ENCODE measurements around the gene FLYWCH2. TPM values are rescaled to one million over a fixed set of nuclear protein-coding genes. Genes with fewer than 3 reads are reported as not detected.
"Not testable (repeated sequence)": the region's sequence is repeated elsewhere in the genome, so short reads cannot be mapped to it uniquely, and the experiment has no call there.

Gene FLYWCH2
- polyA plus RNA-seq, 1 experiment = 22.4 TPM

DNA sequence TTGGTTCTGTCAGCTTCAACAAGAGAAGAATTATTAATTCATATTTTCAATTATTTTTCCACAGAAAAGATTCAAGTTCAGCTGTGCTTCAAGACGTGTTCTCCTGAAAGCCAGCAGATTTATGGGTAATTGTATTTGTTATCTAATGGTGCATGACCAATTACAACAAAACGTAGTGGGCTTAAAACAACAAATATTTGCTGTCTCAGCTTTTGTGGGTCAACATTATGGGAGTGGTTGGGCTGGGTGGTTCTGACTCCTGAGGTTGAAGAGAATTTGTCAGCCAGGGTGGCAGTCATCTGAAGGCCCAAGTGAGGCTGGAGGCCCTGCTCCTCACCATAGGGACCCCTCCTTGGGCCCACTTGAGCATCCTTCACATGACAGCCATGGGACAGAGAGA, 57.0 kb downstream of the FLYWCH2 start:
- H3K9me3 ChIP-seq (ENCODE audit: control insufficient read depth, insufficient read depth, low read length) = no peaks in the 10 kb centered on the region; the same call in 1 of the 2 replicates
- H3K4me3 ChIP-seq (ENCODE audit: low read depth, low read length) = no peak overlapping the region
- CTCF ChIA-PET = interaction anchor here (0.5 to 1.3 kb wide), 4 partner anchors 13 to 22 kb away, joined by 3 to 11 read pairs (median 3); no protein-coding TSS in a partner anchor
- no peak overlapping the region for H3K27ac ChIP-seq (ENCODE audit: low read depth, low read length)
- H3K27me3 ChIP-seq (ENCODE audit: control insufficient read depth, insufficient read depth, low read length) = no peaks in the 10 kb centered on the region
- DNase-seq (ENCODE audit: low read depth, low spot score) = no peak
- POLR2A ChIA-PET = no interaction called here
- TF ChIP-seq, protein P1, sequence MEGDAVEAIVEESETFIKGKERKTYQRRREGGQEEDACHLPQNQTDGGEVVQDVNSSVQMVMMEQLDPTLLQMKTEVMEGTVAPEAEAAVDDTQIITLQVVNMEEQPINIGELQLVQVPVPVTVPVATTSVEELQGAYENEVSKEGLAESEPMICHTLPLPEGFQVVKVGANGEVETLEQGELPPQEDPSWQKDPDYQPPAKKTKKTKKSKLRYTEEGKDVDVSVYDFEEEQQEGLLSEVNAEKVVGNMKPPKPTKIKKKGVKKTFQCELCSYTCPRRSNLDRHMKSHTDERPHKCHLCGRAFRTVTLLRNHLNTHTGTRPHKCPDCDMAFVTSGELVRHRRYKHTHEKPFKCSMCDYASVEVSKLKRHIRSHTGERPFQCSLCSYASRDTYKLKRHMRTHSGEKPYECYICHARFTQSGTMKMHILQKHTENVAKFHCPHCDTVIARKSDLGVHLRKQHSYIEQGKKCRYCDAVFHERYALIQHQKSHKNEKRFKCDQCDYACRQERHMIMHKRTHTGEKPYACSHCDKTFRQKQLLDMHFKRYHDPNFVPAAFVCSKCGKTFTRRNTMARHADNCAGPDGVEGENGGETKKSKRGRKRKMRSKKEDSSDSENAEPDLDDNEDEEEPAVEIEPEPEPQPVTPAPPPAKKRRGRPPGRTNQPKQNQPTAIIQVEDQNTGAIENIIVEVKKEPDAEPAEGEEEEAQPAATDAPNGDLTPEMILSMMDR (IDR thresholded peaks at IDR 0.05; ENCODE audit: low read depth, low read length) = no peak

DNA sequence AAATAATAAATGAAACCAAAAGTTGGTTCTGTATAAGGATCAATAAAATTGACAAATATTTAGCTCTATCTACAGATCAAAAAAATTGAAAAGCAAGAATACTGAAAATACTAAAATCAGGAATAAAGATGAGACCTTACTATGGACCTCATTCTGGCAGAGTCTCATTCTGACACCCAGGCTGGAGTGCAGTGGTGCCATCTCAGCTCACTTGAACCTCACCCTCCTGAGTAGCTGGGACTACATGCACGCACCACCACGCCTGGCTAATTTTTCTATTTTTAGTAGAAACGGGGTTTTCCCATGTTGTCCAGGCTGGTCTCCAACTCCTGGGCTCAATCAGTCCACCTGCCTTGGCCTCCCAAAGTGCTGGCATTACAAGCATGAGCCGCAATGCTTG, 59.0 kb downstream of the FLYWCH2 start:
- DNase-seq (ENCODE audit: low read depth, low spot score) = no peak
- H3K9me3 ChIP-seq (ENCODE audit: control insufficient read depth, insufficient read depth, low read length) = no peaks in the 10 kb centered on the region; the same call in 1 of the 2 replicates
- ChIA-PET CTCF (interaction anchor here (0.6 to 5.3 kb wide), 4 partner anchors 14 to 28 kb away, joined by 3 to 29 read pairs (median 6); no protein-coding TSS in a partner anchor), POLR2A (no interaction called here)
- TF ChIP-seq, protein P1 (IDR thresholded peaks at IDR 0.05; ENCODE audit: low read depth, low read length) = no peak
- no peaks in the 10 kb centered on the region for H3K27me3 ChIP-seq (ENCODE audit: control insufficient read depth, insufficient read depth, low read length)
- H3K4me3 ChIP-seq (ENCODE audit: low read depth, low read length) = no peak overlapping the region
- no peak overlapping the region for H3K27ac ChIP-seq (ENCODE audit: low read depth, low read length)

DNA sequence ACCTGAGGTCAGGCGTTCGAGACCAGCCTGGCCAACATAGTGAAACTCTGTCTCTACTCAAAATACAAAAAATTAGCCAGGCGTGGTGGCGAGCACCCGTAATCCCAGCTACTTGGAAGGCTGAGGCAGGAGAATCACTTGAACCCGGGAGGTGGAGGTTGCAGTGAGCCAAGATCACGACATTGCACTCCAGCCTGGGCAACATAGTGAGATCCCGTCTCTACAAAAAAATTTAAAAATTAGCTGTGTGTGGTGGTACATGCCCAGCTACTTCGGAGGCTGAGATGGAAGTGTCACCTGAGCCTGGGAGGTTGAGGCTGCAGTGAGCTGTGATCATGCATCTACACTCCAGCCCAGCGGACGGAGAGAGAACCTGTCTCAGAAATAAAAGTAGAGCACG, 60.7 kb downstream of the FLYWCH2 start:
- H3K9me3 ChIP-seq (ENCODE audit: control insufficient read depth, insufficient read depth, low read length); POLR2A ChIA-PET; H3K27ac ChIP-seq (ENCODE audit: low read depth, low read length); DNase-seq (ENCODE audit: low read depth, low spot score); H3K27me3 ChIP-seq (ENCODE audit: control insufficient read depth, insufficient read depth, low read length); H3K4me3 ChIP-seq (ENCODE audit: low read depth, low read length): not testable (repeated sequence)
- CTCF ChIA-PET = interaction anchor here (0.7 to 5.3 kb wide), 2 partner anchors 16 to 63 kb away, joined by 5 to 29 read pairs; no protein-coding TSS in a partner anchor

DNA sequence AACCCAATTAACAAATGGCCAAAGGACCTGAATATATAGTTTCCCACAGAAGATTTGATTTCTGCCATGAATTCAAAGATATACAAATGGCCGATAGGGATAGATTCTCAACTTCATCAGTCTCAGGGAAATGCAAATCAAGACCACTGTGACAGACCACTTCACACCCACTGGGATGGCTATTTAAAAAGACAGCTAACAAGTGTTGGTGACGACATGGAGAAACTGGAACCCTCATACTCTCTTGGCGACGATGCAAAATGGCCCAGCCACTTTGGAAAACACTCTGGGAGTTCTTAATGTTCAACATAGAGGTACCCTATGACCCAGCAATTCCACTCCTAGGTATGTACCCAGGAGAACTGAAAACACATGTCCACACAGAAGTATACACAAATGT, 63.6 kb downstream of the FLYWCH2 start:
- CTCF ChIA-PET = interaction anchor here (0.9 to 5.3 kb wide), 2 partner anchors 19 to 20 kb away, joined by 3 to 29 read pairs; no protein-coding TSS in a partner anchor

More for the DNA sequence above, 63.6 kb downstream of the FLYWCH2 start:
- Histone ChIP-seq H3K4me3 (ENCODE audit: low read depth, low read length) (no peak overlapping the region), H3K27me3 (ENCODE audit: control insufficient read depth, insufficient read depth, low read length) (no peaks in the 10 kb centered on the region), H3K9me3 (ENCODE audit: control insufficient read depth, insufficient read depth, low read length) (no peaks in the 10 kb centered on the region; the same call in 1 of the 2 replicates), H3K27ac (ENCODE audit: low read depth, low read length) (no peak overlapping the region)
- POLR2A ChIA-PET = no interaction called here
- TF ChIP-seq, protein P1 (IDR thresholded peaks at IDR 0.05; ENCODE audit: low read depth, low read length) = no peak
- no peak for DNase-seq (ENCODE audit: low read depth, low spot score)

Other genes with a start within 250 kb of the FLYWCH2 start
- gene KCTD5, start 200.7 kb upstream of the FLYWCH2 start, polyA plus RNA-seq (2011; rRNA removed) = 27.7 and 27.8 TPM in 2 replicates
- 0.32 and 0.46 TPM in 2 replicates for gene PRSS27, start 163.0 kb upstream of the FLYWCH2 start, polyA plus RNA-seq (2011; rRNA removed)
- gene SRRM2, start 130.6 kb upstream of the FLYWCH2 start, polyA plus RNA-seq (2011; rRNA removed) = 80.5 and 116 TPM in 2 replicates
- gene ELOB, start 105.9 kb upstream of the FLYWCH2 start, polyA plus RNA-seq (2011; rRNA removed) = 146 and 230 TPM in 2 replicates
- not detected in 2 replicates for gene PRSS33, start 95.7 kb upstream of the FLYWCH2 start, polyA plus RNA-seq (2011; rRNA removed)
- not detected in 2 replicates for gene PRSS41, start 84.7 kb upstream of the FLYWCH2 start, polyA plus RNA-seq (2011; rRNA removed)
- gene PRSS21, start 66.0 kb upstream of the FLYWCH2 start, polyA plus RNA-seq (2011; rRNA removed) = 0.17 and 0.47 TPM in 2 replicates
- 0.40 and 0.48 TPM in 2 replicates for gene ZG16B, start 52.9 kb upstream of the FLYWCH2 start, polyA plus RNA-seq (2011; rRNA removed)
- 0.11 and 0.17 TPM in 2 replicates for gene PRSS22, start 25.0 kb upstream of the FLYWCH2 start, polyA plus RNA-seq (2011; rRNA removed)
- gene FLYWCH1, start 28.7 kb downstream of the FLYWCH2 start, polyA plus RNA-seq (2011; rRNA removed) = 15.1 and 19.8 TPM in 2 replicates
- 0.04 TPM in 1 of 2 replicates, not detected in the other for gene KREMEN2, start 81.1 kb downstream of the FLYWCH2 start, polyA plus RNA-seq (2011; rRNA removed)
- 1.2 and 1.9 TPM in 2 replicates for gene PAQR4, start 86.1 kb downstream of the FLYWCH2 start, polyA plus RNA-seq (2011; rRNA removed)
- 1.2 and 1.3 TPM in 2 replicates for gene PKMYT1, start 97.2 kb downstream of the FLYWCH2 start, polyA plus RNA-seq (2011; rRNA removed)
- not detected in 2 replicates for gene CLDN9, start 129.7 kb downstream of the FLYWCH2 start, polyA plus RNA-seq (2011; rRNA removed)
- 0.07 and 0.10 TPM in 2 replicates for gene CLDN6, start 135.0 kb downstream of the FLYWCH2 start, polyA plus RNA-seq (2011; rRNA removed)
- 67.3 and 97.1 TPM in 2 replicates for gene TNFRSF12A, start 137.2 kb downstream of the FLYWCH2 start, polyA plus RNA-seq (2011; rRNA removed)
- gene HCFC1R1, start 140.7 kb downstream of the FLYWCH2 start, polyA plus RNA-seq (2011; rRNA removed) = 51.6 and 73.4 TPM in 2 replicates
- 14.5 and 16.7 TPM in 2 replicates for gene THOC6, start 140.8 kb downstream of the FLYWCH2 start, polyA plus RNA-seq (2011; rRNA removed)
- gene BICDL2, start 153.7 kb downstream of the FLYWCH2 start, polyA plus RNA-seq (2011; rRNA removed) = not detected in 2 replicates
- not detected in 2 replicates for gene MMP25, start 163.3 kb downstream of the FLYWCH2 start, polyA plus RNA-seq (2011; rRNA removed)
- 30.3 and 37.9 TPM in 2 replicates for gene IL32, start 182.4 kb downstream of the FLYWCH2 start, polyA plus RNA-seq (2011; rRNA removed)
- gene ZSCAN10, start 216.1 kb downstream of the FLYWCH2 start, polyA plus RNA-seq (2011; rRNA removed) = not detected in 2 replicates
- 3.6 and 5.5 TPM in 2 replicates for gene ZNF205, start 229.4 kb downstream of the FLYWCH2 start, polyA plus RNA-seq (2011; rRNA removed)